HK-2 (cell line): Measurements from ENCODE around the gene ATXN7.
A peak's percentile ranks its signal among the peaks of the same experiment; 100 is the strongest.

Experiments used
- DNase-seq: peaks from one replicate; pipeline ENCODE4 v3.0.0-alpha.2; 2018; ENCODE audit not compliant: unreplicated experiment

ATXN7 gene

DNA sequence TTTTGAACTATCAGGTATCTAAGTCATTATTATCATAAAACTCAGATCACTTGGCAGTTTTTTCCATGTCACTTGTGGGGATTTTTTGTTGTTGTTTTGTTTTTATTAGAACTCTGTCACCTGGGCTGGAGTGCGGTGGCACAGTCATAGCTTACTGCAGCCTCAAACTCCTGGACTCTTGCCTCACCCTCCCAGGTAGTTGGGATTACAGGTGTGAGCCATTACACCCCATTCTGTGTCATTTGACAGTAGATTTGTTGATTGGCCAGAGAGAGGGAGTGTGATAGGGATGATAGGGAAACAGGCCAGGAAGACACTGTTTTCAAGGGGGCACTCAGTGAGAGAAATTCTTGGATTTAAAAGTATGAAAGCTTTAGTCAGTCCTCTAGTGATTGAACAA is 103.2 kb downstream of the ATXN7 start:
- no peak for DNase-seq

- DNase-seq: peak; percentile 20
These were observed 104.3 kb downstream of the ATXN7 start for GRCh38 chr3:63967675-63968611.

GRCh38 chr3:63968612-63969350 is 105.1 kb downstream of the ATXN7 start:
- DNase-seq: no peak

DNA sequence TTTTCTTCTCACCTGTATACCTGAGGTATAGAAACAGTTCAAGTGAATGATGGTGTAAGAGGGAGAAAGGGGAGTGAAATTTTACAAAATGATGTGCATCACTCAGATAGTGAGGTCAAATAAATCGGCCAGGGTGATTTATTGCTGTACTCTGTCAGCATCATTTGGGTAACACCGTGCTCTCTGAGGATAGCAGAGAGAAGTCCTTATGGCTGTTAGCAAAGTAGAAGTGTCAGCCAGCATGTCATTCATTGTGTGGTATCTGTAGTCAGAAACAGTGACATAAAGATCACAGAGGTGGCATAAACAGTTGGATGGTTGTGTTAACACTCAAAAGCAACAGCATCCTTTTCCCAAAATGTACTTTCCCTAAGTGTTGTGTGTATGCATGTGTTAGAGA is 106.2 kb downstream of the ATXN7 start:
- no peak for DNase-seq

DNA sequence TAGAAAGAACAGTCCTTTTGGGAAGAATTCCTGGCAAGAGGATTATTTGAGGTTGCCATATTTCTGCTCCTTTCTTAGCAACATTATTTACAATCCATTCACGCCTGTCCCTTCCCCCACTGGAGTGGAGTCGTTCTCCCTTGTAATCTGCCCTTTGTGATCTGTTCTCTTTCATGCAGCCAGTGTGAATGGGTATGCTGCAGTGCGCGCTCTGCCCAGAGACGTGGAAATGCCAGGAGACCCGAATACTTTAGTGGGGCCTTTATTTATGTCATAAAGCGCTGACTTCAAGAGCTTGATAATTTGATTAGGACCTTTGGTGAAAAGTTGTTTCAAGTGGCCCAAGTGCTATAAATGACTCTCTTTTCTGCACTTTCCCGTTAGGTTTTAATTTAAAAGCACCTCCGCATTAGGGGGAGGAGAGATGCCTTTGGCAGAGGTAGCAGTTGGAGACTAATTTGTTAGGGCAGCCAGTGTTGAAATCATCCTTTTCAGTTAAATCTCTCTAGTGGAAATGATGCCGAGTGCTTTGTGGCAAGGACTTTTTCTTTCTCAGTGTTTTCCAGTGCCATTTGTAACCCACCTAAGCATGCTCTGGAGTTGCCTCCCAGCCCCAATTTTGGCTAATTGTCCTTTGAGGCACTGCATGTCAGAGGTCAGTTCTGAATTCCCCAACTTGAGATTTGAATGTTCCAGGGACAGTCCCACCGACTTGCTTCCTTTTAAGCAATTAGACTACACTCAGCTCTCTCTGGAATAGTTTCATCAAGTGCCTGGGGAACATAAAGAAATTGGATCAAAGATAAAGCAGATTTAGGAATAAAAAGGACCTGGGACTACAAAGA is 107.2 kb downstream of the ATXN7 start:
- no peak for DNase-seq

- DNase-seq: no peak
These were observed 108.5 kb downstream of the ATXN7 start for GRCh38 chr3:63972196-63972595.

- DNase-seq: no peak
These were observed 109.3 kb downstream of the ATXN7 start for GRCh38 chr3:63972987-63973386.

DNA sequence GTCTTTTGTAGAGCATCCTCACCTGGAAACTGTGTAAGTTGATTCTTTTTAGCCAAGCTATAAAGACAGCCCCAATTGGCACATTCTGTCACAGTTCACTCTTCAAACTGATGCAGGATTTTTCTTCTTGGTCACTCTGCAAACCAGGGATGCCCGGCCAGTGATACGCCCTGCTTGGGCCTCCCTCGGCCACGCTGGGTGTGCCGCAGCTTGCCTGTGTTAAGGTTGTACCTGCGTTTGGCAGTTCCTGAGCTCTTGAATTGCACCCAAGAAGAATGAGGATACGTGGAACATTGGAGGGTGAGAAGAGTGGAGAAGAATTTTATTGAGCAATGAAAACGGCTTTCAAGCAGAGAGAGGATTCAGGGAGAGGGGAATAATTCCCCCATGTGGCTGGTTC is 109.7 kb downstream of the ATXN7 start:
- no peak for DNase-seq

GRCh38 chr3:63974451-63974850 is 110.8 kb downstream of the ATXN7 start:
- DNase-seq: no peak

GRCh38 chr3:63975723-63976122 is 112.1 kb downstream of the ATXN7 start:
- no peak for DNase-seq

- no peak for DNase-seq
These were observed 112.6 kb downstream of the ATXN7 start for GRCh38 chr3:63976161-63976871.

DNA sequence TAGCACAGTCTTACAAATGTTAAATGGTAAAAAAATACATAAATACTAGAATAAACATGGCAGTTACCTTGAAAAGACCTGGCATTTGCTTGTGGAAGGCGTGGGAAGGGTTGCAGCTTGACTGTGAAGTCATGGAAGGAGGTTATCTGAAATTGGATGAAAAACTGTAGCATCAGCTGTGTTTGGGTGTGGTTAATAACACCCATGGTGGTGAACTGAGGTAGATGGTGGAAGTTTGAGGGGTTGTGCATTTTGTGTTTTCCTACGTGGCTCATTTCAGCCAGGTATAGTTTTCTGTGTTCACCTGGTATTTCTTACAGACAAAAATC is 113.2 kb downstream of the ATXN7 start:
- no peak for DNase-seq

- DNase-seq: no peak
These were observed 114.2 kb downstream of the ATXN7 start for GRCh38 chr3:63977893-63978292.

GRCh38 chr3:63979093-63979885 is 115.6 kb downstream of the ATXN7 start:
- no peak for DNase-seq

GRCh38 chr3:63980019-63980418 is 116.4 kb downstream of the ATXN7 start:
- no peak for DNase-seq

- DNase-seq: no peak
These were observed 117.3 kb downstream of the ATXN7 start for GRCh38 chr3:63980830-63981498.

DNA sequence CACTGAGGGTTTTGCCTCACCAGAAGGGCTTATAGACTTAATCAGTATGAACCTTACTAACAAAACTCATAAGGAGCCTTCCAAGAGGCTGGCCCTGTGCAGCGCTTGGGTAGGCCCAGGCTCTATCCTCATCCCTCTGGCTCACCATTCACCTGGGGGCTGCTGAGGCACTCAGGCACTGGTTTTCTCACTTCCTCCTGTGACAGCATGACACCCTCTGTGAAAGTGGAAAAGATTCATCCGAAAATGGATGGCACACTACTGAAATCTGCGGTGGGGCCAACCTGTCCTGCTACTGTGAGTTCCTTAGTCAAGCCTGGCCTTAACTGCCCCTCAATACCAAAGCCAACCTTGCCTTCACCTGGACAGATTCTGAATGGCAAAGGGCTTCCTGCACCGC is 118.3 kb downstream of the ATXN7 start:
- no peak for DNase-seq

GRCh38 chr3:63984391-63984790 is 120.7 kb downstream of the ATXN7 start:
- no peak for DNase-seq

DNA sequence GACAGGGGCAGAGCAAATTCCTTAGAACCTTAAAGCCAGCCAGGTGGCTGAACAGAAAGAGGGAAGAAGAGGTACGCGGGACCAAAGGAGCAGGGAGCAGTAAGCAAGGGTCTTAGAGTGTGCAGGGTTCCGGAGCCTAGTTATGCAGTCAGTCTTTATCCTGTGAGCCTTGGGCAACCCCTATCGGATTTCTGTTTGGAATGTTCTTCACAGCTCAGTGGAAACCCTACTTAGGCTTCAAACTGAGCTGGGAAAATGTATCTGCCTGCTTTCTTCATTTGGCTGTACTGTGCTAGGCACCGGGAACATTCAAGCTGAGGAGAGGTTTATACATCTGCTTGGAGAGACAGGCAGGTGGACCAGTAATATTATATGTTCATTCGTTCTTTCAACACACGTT is 122.5 kb downstream of the ATXN7 start:
- no peak for DNase-seq

GRCh38 chr3:63986831-63987230 is 123.2 kb downstream of the ATXN7 start:
- no peak for DNase-seq
